LHCN-M2 (cell line): ENCODE data around the gene CRIP1. TPM values are rescaled to one million over a fixed set of nuclear protein-coding genes. Genes with fewer than 3 reads are reported as not detected.

Source experiments
- DNase-seq: peaks from one replicate; pipeline ENCODE4 v3.0.0-alpha.2; 2012; ENCODE audit warnings: low read depth
- polyA plus RNA-seq: library from polyadenylated mRNA; unstranded; fragments of >200 nt; gene quantifications from one replicate; pipeline ENCODE4 v1.2.1, GENCODE V29; 2012; ENCODE audit warnings: missing spikeins
- total RNA-seq: library from RNA; depleted of rRNA; stranded (reverse); fragments of >200 nt; gene quantifications from 2 replicates; pipeline ENCODE4 v1.2.3, GENCODE V29; 2014; rRNA removed

CRIP1 gene
- total RNA-seq: not detected in 2 replicates
- polyA plus RNA-seq: 0.79 TPM

GRCh38 chr14:105486163-105486973 lies at the start of gene CRIP1:
CRIP1 (plus strand) TSS chr14:105486886; CDS start chr14:105487260, 374 bp downstream.
- DNase-seq: no peak

GRCh38 chr14:105436891-105437722 lies 49.6 kb upstream of the CRIP1 start:
- DNase-seq: no peak

GRCh38 chr14:105437723-105438500 lies 48.8 kb upstream of the CRIP1 start:
- no peak for DNase-seq

- DNase-seq: no peak
These were observed 47.5 kb upstream of the CRIP1 start for GRCh38 chr14:105439179-105439578.

GRCh38 chr14:105439710-105440553 lies 46.8 kb upstream of the CRIP1 start:
- DNase-seq: peak; percentile 26

GRCh38 chr14:105440554-105440900 lies 46.2 kb upstream of the CRIP1 start:
- no peak for DNase-seq

GRCh38 chr14:105440992-105441391 lies 45.7 kb upstream of the CRIP1 start:
- no peak for DNase-seq

- no peak for DNase-seq
These were observed 44.6 kb upstream of the CRIP1 start for GRCh38 chr14:105442125-105442524.

- DNase-seq: no peak
These were observed 43.9 kb upstream of the CRIP1 start for GRCh38 chr14:105442834-105443233.

GRCh38 chr14:105444859-105445258 lies 41.8 kb upstream of the CRIP1 start:
- no peak for DNase-seq

GRCh38 chr14:105445290-105445689 lies 41.4 kb upstream of the CRIP1 start:
- no peak for DNase-seq

- DNase-seq: no peak
These were observed 40.5 kb upstream of the CRIP1 start for GRCh38 chr14:105445901-105446845.

- DNase-seq: no peak
These were observed 39.7 kb upstream of the CRIP1 start for GRCh38 chr14:105446971-105447370.

GRCh38 chr14:105447651-105448640 lies 38.7 kb upstream of the CRIP1 start:
- no peak for DNase-seq

GRCh38 chr14:105448706-105449111 lies 38.0 kb upstream of the CRIP1 start:
- DNase-seq: no peak

GRCh38 chr14:105449276-105450122 lies 37.2 kb upstream of the CRIP1 start:
- DNase-seq: no peak

- DNase-seq: no peak
These were observed 36.6 kb upstream of the CRIP1 start for GRCh38 chr14:105450123-105450505.
